ENCODE measurements around the gene HNRNPM.

HNRNPM gene

GRCh38 chr19:8530061-8530679, 85.4 kb downstream of the HNRNPM start:
- in situ Hi-C loops (cut with HindIII; ENCODE audit: low sequenced_read_pairs) = no loop called here
- TF ChIP-seq CTCF (IDR thresholded peaks at IDR 0.05; ENCODE audit: low read depth, low read length, missing control alignments) = no peak
- no peak for DNase-seq (ENCODE audit: low read depth)
- H3K4me3 ChIP-seq (ENCODE audit: low read depth, low read length) = no peak overlapping the region

- in situ Hi-C loops (cut with HindIII; ENCODE audit: low sequenced_read_pairs) = no loop called here
- no peak for TF ChIP-seq CTCF (IDR thresholded peaks at IDR 0.05; ENCODE audit: low read depth, low read length, missing control alignments)
- no peak for DNase-seq (ENCODE audit: low read depth)
- no peak overlapping the region for H3K4me3 ChIP-seq (ENCODE audit: low read depth, low read length)
These were observed 86.7 kb downstream of the HNRNPM start for GRCh38 chr19:8531470-8531869.

GRCh38 chr19:8532225-8532624, 87.5 kb downstream of the HNRNPM start:
- in situ Hi-C loops (cut with HindIII; ENCODE audit: low sequenced_read_pairs) = no loop called here
- H3K4me3 ChIP-seq (ENCODE audit: low read depth, low read length) = no peak overlapping the region
- no peak for DNase-seq (ENCODE audit: low read depth)
- no peak for TF ChIP-seq CTCF (IDR thresholded peaks at IDR 0.05; ENCODE audit: low read depth, low read length, missing control alignments)

GRCh38 chr19:8536282-8536681, 91.5 kb downstream of the HNRNPM start:
- H3K4me3 ChIP-seq (ENCODE audit: low read depth, low read length) = no peak overlapping the region
- in situ Hi-C loops (cut with HindIII; ENCODE audit: low sequenced_read_pairs) = no loop called here
- no peak for TF ChIP-seq CTCF (IDR thresholded peaks at IDR 0.05; ENCODE audit: low read depth, low read length, missing control alignments)

GRCh38 chr19:8537099-8537498, 92.3 kb downstream of the HNRNPM start:
- DNase-seq (ENCODE audit: low read depth) = no peak
- in situ Hi-C loops (cut with HindIII; ENCODE audit: low sequenced_read_pairs) = no loop called here
- H3K4me3 ChIP-seq (ENCODE audit: low read depth, low read length) = no peak overlapping the region
- TF ChIP-seq CTCF (IDR thresholded peaks at IDR 0.05; ENCODE audit: low read depth, low read length, missing control alignments) = no peak

More at GRCh38 chr19:8536282-8536681, 91.5 kb downstream of the HNRNPM start:
- no peak for DNase-seq (ENCODE audit: low read depth)
